GM21390 (cell line): ENCODE data around the gene MOB3A.
A peak's percentile ranks its signal among the peaks of the same experiment; 100 is the strongest.
"Not testable (repeated sequence)": the region's sequence is repeated elsewhere in the genome, so short reads cannot be mapped to it uniquely, and the experiment has no call there.

ENCODE experiments used
- ATAC-seq: cut with Tn5 transposase; IDR thresholded peaks from one replicate; pipeline ENCODE4 v1.9.1; 2021; ENCODE audit not compliant: unreplicated experiment

The MOB3A gene

GRCh38 chr19:2096034-2096479, at the start of gene MOB3A:
Gene MOB3A (minus strand): TSS chr19:2096326. CDS start chr19:2078560, 17,766 bp downstream.
- peak; percentile 26 for ATAC-seq

- ATAC-seq = no peak
These were observed 49.7 kb upstream of the MOB3A start for GRCh38 chr19:2145831-2146241.

GRCh38 chr19:2144190-2144589, 48.1 kb upstream of the MOB3A start:
- ATAC-seq = no peak

- no peak for ATAC-seq
These were observed 46.2 kb upstream of the MOB3A start for GRCh38 chr19:2142173-2142829.

- ATAC-seq = no peak
These were observed 44.0 kb upstream of the MOB3A start for GRCh38 chr19:2140138-2140569.

- no peak for ATAC-seq
These were observed 43.4 kb upstream of the MOB3A start for GRCh38 chr19:2139385-2140137.

- no peak for ATAC-seq
These were observed 42.1 kb upstream of the MOB3A start for GRCh38 chr19:2138061-2138728.

- ATAC-seq = no peak
These were observed 40.7 kb upstream of the MOB3A start for GRCh38 chr19:2136796-2137195.

- ATAC-seq = no peak
These were observed 39.6 kb upstream of the MOB3A start for GRCh38 chr19:2135474-2136402.

GRCh38 chr19:2132731-2133490, 36.8 kb upstream of the MOB3A start:
- no peak for ATAC-seq

GRCh38 chr19:2132191-2132590, 36.1 kb upstream of the MOB3A start:
- no peak for ATAC-seq

GRCh38 chr19:2131012-2131975, 35.2 kb upstream of the MOB3A start:
- not testable (repeated sequence) for ATAC-seq

GRCh38 chr19:2129892-2130770, 34.0 kb upstream of the MOB3A start:
- ATAC-seq = no peak

GRCh38 chr19:2129486-2129885, 33.4 kb upstream of the MOB3A start:
- no peak for ATAC-seq

- ATAC-seq = no peak
These were observed 32.9 kb upstream of the MOB3A start for GRCh38 chr19:2129022-2129421.

GRCh38 chr19:2128252-2128651, 32.1 kb upstream of the MOB3A start:
- ATAC-seq = not testable (repeated sequence)

- ATAC-seq = no peak
These were observed 31.6 kb upstream of the MOB3A start for GRCh38 chr19:2127758-2128157.
